GM23338 (cell line): ENCODE data around the gene SULT1B1. TPM values are rescaled to one million over a fixed set of nuclear protein-coding genes. Genes with fewer than 3 reads are reported as not detected.

ENCODE experiments used
- ATAC-seq: fragments of 200-7000 bp; cut with Tn5 transposase; 3 replicates; pipeline ENCODE4 v1.9.1; 2020
- DNase-seq: peaks from one replicate; pipeline ENCODE4 v3.0.0-alpha.2; 2015; ENCODE audit warnings: low spot score
- H2AFZ ChIP-seq: fragments of 200-600 bp; sonication (generic); 2 replicates; pipeline ENCODE4 v1.8.0; 2016; ENCODE audit warnings: antibody characterized with exemption, mild to moderate bottlenecking, moderate library complexity
- H3F3A ChIP-seq: fragments of 200-600 bp; sonication (generic); replicated peaks from 2 replicates; pipeline ENCODE4 v1.8.0; 2017; ENCODE audit warnings: antibody characterized with exemption, mixed run types, low read depth
- H3K27ac ChIP-seq: fragments of 200-600 bp; sonication (generic); 2 replicates; pipeline ENCODE4 v1.6.1; 2016; ENCODE audit warnings: low read depth
- H3K27me3 ChIP-seq: fragments of 200-600 bp; sonication (generic); 2 replicates; pipeline ENCODE4 v1.8.0; 2016; ENCODE audit warnings: mild to moderate bottlenecking, mixed run types, moderate library complexity; ENCODE audit not compliant: insufficient read depth
- H3K36me3 ChIP-seq: fragments of 200-600 bp; sonication (generic); 2 replicates; pipeline ENCODE4 v1.8.0; 2016; ENCODE audit warnings: mild to moderate bottlenecking; ENCODE audit not compliant: insufficient read depth
- H3K4me1 ChIP-seq: fragments of 200-600 bp; sonication (generic); 2 replicates; pipeline ENCODE4 v1.8.0; 2016; ENCODE audit warnings: mild to moderate bottlenecking, moderate library complexity; ENCODE audit not compliant: insufficient read depth
- H3K4me2 ChIP-seq: fragments of 200-600 bp; sonication (generic); 2 replicates; pipeline ENCODE4 v1.7.1; 2017; ENCODE audit warnings: mixed run types
- H3K4me3 ChIP-seq: fragments of 200-600 bp; sonication (generic); 2 replicates; pipeline ENCODE4 v1.6.1; 2016; ENCODE audit warnings: mixed run types
- H3K79me2 ChIP-seq: fragments of 200-600 bp; sonication (generic); replicated peaks from 2 replicates; pipeline ENCODE4 v1.8.0; 2017; ENCODE audit warnings: mild to moderate bottlenecking; ENCODE audit not compliant: insufficient read depth
- H3K9me2 ChIP-seq: fragments of 200-600 bp; sonication (generic); 2 replicates; pipeline ENCODE4 v1.8.0; 2017; ENCODE audit not compliant: insufficient read depth
- H4K20me1 ChIP-seq: fragments of 200-600 bp; sonication (generic); replicated peaks from 2 replicates; pipeline ENCODE4 v1.8.0; 2017; ENCODE audit warnings: mild to moderate bottlenecking; ENCODE audit not compliant: insufficient read depth
- H3K27ac Mint-ChIP-seq: 2 replicates; pipeline ENCODE4 v1.8.0; 2020; ENCODE audit warnings: inconsistent platforms, mild to moderate bottlenecking, moderate library complexity, mixed read lengths
- H3K27me3 Mint-ChIP-seq: 3 replicates; pipeline ENCODE4 v1.8.0; 2022; ENCODE audit warnings: low read depth, mild to moderate bottlenecking, moderate library complexity, mixed read lengths, inconsistent platforms; ENCODE audit not compliant: insufficient read depth, poor library complexity
- H3K36me3 Mint-ChIP-seq: 3 replicates; pipeline ENCODE4 v1.8.0; 2021; ENCODE audit warnings: low read depth, mild to moderate bottlenecking, inconsistent platforms, moderate library complexity, mixed read lengths
- H3K4me1 Mint-ChIP-seq: 3 replicates; pipeline ENCODE4 v1.8.0; 2020; ENCODE audit warnings: mild to moderate bottlenecking, inconsistent platforms, mixed read lengths
- H3K4me3 Mint-ChIP-seq: 3 replicates; pipeline ENCODE4 v1.8.0; 2021; ENCODE audit warnings: moderate library complexity, mild to moderate bottlenecking, inconsistent platforms, mixed read lengths
- H3K9me3 Mint-ChIP-seq: 3 replicates; pipeline ENCODE4 v1.8.0; 2020; ENCODE audit warnings: moderate library complexity, mild to moderate bottlenecking, inconsistent platforms, mixed read lengths
- CREB1 ChIP-seq: fragments of 250-450 bp; sonication (Bioruptor Pico); IDR thresholded peaks from 2 replicates; pipeline ENCODE4 v1.5.0; 2020; ENCODE audit warnings: low read depth, mild to moderate bottlenecking, moderate library complexity
- ETS1 ChIP-seq: IDR thresholded peaks from 2 replicates; pipeline ENCODE4 v1.6.1; 2016; ENCODE audit warnings: antibody characterized with exemption
- EZH2 ChIP-seq: fragments of 200-600 bp; sonication (generic); IDR thresholded peaks from one replicate; pipeline ENCODE4 v1.8.0; 2017; ENCODE audit warnings: antibody characterized with exemption, mild to moderate bottlenecking, low read depth; ENCODE audit not compliant: unreplicated experiment
- EZH2phosphoT487 ChIP-seq: fragments of 200-600 bp; sonication (generic); IDR thresholded peaks from one replicate; pipeline ENCODE4 v1.8.1; 2018; ENCODE audit warnings: antibody characterized with exemption; ENCODE audit not compliant: unreplicated experiment
- JUNB ChIP-seq: IDR thresholded peaks from one replicate; pipeline ENCODE4 v1.6.1; 2016; ENCODE audit warnings: antibody characterized with exemption; ENCODE audit not compliant: unreplicated experiment
- NANOG ChIP-seq: IDR thresholded peaks from 2 replicates; pipeline ENCODE4 v1.6.1; 2016; ENCODE audit warnings: antibody characterized with exemption, borderline replicate concordance
- POLR2AphosphoS5 ChIP-seq: IDR thresholded peaks from 2 replicates; pipeline ENCODE4 v1.6.1; 2016; ENCODE audit warnings: antibody characterized with exemption, low read depth
- REST ChIP-seq: IDR thresholded peaks from one replicate; pipeline ENCODE4 v1.6.1; 2018; ENCODE audit warnings: antibody characterized with exemption; ENCODE audit not compliant: unreplicated experiment
- STAT1 ChIP-seq: IDR thresholded peaks from one replicate; pipeline ENCODE4 v1.6.1; 2016; ENCODE audit warnings: antibody characterized with exemption; ENCODE audit not compliant: unreplicated experiment
- ZNF114 ChIP-seq: fragments of 250-450 bp; sonication (Bioruptor Pico); IDR thresholded peaks from 2 replicates; pipeline ENCODE4 v1.5.0; 2020; ENCODE audit warnings: mild to moderate bottlenecking, moderate library complexity
- ZNF331 ChIP-seq: fragments of 250-450 bp; sonication (Bioruptor Pico); IDR thresholded peaks from 2 replicates; pipeline ENCODE4 v1.5.0; 2020; ENCODE audit warnings: low read depth, mild to moderate bottlenecking, moderate library complexity
- ZNF462 ChIP-seq: fragments of 250-450 bp; sonication (Bioruptor Pico); IDR thresholded peaks from 2 replicates; pipeline ENCODE4 v1.5.0; 2020; ENCODE audit warnings: mild to moderate bottlenecking, moderate library complexity
- polyA plus RNA-seq: library from polyadenylated mRNA; unstranded; fragments of >200 nt; fragmentation: Nextera tagmentation; extraction: Ambion mirVana; gene quantifications from 2 replicates; pipeline ENCODE4 v1.2.1, GENCODE V29; 2016
- total RNA-seq: library from RNA; depleted of rRNA; stranded (reverse); fragments of >200 nt; shearing (Covaris generic); gene quantifications from 2 replicates; pipeline ENCODE4 v1.2.3, GENCODE V29; 2014
- TF ChIP-seq, protein P1 (sequence below), 2 experiments: fragments of 200-600 bp in 1 of 2; sonication (generic) in 1 of 2; conservative IDR thresholded peaks; 2 replicates each; pipeline versions ENCODE4 v1.5.1 to v1.6.1; 2016 to 2017; ENCODE audit warnings: antibody characterized with exemption in 2 of 2, low read depth in 2 of 2, mild to moderate bottlenecking in 2 of 2, moderate library complexity in 1 of 2

Gene SULT1B1
- total and polyA plus RNA-seq, 2 experiments from 2014 or later, result not detected

DNA sequence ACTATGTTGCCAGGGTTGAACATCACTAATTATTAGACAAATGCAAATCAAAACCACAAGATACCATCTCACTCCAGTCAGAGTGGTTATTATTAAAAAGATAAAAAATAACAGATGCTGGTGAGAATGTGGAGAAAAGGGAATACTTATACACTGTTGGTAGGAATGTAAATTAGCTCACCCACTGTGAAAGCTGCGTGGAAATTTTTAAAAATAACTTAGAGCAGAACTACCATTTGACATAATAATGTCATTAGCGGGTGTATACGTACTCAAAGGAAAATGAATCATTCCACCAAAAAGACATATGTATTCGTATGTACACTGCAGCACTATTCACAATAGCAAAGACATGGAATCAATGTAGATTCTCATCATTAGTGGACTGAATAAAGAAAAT, 58.7 kb downstream of the SULT1B1 start:
- Histone ChIP-seq H2AFZ (no peak overlapping the region), H3K4me3 (no peak overlapping the region), H3K27ac (no peak overlapping the region), H3K27me3 (no peaks in the 10 kb centered on the region), H4K20me1 (no peaks in the 10 kb centered on the region), H3K4me1 (no peaks in the 10 kb centered on the region), H3F3A (no peaks in the 10 kb centered on the region), H3K79me2 (no peaks in the 10 kb centered on the region), H3K9me2 (peaks cover 5% of the 10 kb centered on the region; the same call in 1 of the 2 replicates), H3K36me3 (no peaks in the 10 kb centered on the region), H3K4me2 (no peak overlapping the region)
- H3K27ac Mint-ChIP-seq, result no peak overlapping the region
- H3K9me3 Mint-ChIP-seq, result no peaks in the 10 kb centered on the region
- H3K36me3 Mint-ChIP-seq, result no peaks in the 10 kb centered on the region
- TF ChIP-seq JUNB (no peak), STAT1 (no peak), CREB1 (no peak), REST (no peak), POLR2AphosphoS5 (no peak), EZH2phosphoT487 (no peak), ETS1 (no peak), ZNF114 (no peak), ZNF331 (CRISPR knock-in tag) (no peak), NANOG (no peak), EZH2 (no peak), ZNF462 (no peak)
- TF ChIP-seq, protein P1, sequence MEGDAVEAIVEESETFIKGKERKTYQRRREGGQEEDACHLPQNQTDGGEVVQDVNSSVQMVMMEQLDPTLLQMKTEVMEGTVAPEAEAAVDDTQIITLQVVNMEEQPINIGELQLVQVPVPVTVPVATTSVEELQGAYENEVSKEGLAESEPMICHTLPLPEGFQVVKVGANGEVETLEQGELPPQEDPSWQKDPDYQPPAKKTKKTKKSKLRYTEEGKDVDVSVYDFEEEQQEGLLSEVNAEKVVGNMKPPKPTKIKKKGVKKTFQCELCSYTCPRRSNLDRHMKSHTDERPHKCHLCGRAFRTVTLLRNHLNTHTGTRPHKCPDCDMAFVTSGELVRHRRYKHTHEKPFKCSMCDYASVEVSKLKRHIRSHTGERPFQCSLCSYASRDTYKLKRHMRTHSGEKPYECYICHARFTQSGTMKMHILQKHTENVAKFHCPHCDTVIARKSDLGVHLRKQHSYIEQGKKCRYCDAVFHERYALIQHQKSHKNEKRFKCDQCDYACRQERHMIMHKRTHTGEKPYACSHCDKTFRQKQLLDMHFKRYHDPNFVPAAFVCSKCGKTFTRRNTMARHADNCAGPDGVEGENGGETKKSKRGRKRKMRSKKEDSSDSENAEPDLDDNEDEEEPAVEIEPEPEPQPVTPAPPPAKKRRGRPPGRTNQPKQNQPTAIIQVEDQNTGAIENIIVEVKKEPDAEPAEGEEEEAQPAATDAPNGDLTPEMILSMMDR (conservative IDR thresholded peaks at IDR 0.05; ENCODE audit: low read depth in 2 of 2), result no peak
- H3K4me1 Mint-ChIP-seq, result no peaks in the 10 kb centered on the region
- H3K27me3 Mint-ChIP-seq, result no peaks in the 10 kb centered on the region
- no peak overlapping the region for H3K4me3 Mint-ChIP-seq
- DNase-seq, result no peak
- ATAC-seq, result no peak
